ENCODE results near the gene AWAT2.

- TF ChIP-seq CTCF (IDR thresholded peaks at IDR 0.05), result no peak
- no peak for TF ChIP-seq EZH2 (IDR thresholded peaks at IDR 0.05; ENCODE audit: borderline replicate concordance, insufficient read depth, low read depth, low read length, poor library complexity, severe bottlenecking)
These were observed 30.1 kb upstream of the AWAT2 start for GRCh38 chrX:70079870-70080269.
